Testis (tissue), 2 donors: Measurements from ENCODE around the gene CEP85.
"Not testable (repeated sequence)": the region's sequence is repeated elsewhere in the genome, so short reads cannot be mapped to it uniquely, and the experiment has no call there.

ENCODE experiments used
- POLR2A ChIP-seq: fragments of 450-650 bp; IDR thresholded peaks from one replicate; pipeline ENCODE4 v1.6.1; 2017; ENCODE audit warnings: antibody characterized with exemption, mild to moderate bottlenecking, moderate library complexity
- TF ChIP-seq, protein P1 (sequence below), 3 experiments: fragments of 450-650 bp in 2 of 3; fragments of 200-600 bp in 1 of 3; sonication (generic) in 1 of 3; IDR thresholded peaks; one replicate each; pipeline ENCODE4 v1.5.1; 2016 to 2019; ENCODE audit warnings: antibody characterized with exemption in 3 of 3, mild to moderate bottlenecking in 2 of 3, moderate library complexity in 1 of 3

DNA sequence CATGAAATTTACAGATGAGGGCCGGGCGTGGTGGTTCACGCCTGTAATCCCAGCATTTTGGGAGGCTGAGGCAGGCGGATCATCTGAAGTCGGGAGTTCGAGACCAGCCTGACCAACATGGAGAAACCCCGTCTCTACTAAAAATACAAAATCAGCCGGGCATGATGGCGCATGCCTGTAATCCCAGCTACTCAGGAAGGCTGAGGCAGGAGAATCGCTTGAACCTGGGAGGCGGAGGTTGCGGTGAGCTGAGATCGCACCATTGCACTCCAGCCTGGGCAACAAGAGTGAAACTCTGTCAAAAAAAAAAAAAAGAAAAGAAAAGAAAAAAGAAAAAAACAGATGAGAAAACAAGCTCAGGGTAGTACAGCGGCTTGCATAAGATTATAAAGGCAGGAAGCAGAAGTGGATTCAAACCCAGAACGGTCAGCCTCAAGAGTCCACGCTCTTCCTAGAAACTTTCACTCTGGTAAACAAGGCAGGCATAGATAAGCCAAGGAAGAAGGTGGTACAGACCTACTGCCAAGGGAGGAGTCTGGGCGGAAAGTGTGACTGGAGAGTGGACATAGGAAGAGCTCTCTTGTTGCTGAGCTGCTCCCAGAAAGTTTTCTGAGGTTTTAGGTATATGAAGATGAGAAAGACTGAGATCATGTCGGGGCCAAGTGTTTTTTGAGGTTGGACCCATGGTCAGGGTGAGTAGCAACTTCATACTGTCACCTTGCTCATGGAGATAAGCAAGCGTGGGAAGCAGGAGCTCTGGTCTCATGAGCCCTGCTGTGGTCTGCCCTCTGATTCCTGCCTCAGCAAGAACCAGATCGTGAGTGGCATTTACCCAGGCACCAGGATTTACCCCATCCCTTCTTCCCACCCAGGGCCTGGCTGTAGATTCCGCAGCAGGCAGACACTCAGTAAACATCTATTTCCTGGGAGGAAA is 74.2 kb downstream of the CEP85 start:
- TF ChIP-seq, protein P1, sequence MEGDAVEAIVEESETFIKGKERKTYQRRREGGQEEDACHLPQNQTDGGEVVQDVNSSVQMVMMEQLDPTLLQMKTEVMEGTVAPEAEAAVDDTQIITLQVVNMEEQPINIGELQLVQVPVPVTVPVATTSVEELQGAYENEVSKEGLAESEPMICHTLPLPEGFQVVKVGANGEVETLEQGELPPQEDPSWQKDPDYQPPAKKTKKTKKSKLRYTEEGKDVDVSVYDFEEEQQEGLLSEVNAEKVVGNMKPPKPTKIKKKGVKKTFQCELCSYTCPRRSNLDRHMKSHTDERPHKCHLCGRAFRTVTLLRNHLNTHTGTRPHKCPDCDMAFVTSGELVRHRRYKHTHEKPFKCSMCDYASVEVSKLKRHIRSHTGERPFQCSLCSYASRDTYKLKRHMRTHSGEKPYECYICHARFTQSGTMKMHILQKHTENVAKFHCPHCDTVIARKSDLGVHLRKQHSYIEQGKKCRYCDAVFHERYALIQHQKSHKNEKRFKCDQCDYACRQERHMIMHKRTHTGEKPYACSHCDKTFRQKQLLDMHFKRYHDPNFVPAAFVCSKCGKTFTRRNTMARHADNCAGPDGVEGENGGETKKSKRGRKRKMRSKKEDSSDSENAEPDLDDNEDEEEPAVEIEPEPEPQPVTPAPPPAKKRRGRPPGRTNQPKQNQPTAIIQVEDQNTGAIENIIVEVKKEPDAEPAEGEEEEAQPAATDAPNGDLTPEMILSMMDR (IDR thresholded peaks at IDR 0.05): not testable (repeated sequence)
- TF ChIP-seq POLR2A: not testable (repeated sequence)
